Measurements from ENCODE around the gene SNRPF.

DNA sequence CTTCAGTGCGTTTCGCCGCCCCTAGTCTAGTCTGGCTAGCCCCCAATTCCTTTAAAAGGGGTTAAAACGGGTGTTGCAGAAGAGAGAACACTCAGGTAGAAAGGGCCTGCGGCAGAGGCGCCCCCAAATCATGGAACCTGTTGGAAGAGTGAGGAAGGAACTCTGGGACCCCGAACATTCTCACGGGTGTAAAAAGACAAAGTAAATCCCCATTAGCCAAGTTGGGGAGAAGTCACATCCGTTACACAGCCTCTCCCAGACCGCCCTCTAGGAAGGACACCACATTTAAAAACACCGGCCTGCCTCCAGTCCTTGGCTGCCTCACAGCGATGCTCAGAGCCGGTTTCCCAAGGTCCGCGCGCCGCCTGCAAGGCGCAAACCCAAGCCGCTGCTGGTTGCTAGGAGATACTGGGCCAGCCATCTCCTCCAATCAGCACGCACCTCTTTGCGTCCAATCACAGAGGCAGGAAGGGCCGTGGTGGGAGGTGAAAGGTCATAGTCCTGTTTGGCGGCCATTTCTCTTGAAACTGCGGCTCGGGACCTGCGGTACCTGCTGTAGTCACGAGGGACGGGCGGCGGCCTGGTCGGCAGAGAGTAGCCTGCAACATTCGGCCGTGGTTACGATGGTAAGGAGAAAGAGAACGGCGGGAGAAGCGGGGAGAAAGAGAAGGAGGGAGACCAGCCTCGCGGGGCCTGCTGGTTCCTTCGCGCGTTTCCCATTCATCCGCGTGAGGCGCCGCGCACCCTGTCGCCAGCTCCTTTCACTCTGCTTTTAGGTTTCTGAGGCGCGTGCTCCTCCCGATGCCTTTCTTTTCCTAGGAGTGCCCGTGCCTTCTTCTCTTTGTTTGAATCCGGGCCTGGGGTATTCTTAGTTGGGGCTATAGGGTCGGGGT is at the start of gene SNRPF:
- TF ChIP-seq, protein P1, sequence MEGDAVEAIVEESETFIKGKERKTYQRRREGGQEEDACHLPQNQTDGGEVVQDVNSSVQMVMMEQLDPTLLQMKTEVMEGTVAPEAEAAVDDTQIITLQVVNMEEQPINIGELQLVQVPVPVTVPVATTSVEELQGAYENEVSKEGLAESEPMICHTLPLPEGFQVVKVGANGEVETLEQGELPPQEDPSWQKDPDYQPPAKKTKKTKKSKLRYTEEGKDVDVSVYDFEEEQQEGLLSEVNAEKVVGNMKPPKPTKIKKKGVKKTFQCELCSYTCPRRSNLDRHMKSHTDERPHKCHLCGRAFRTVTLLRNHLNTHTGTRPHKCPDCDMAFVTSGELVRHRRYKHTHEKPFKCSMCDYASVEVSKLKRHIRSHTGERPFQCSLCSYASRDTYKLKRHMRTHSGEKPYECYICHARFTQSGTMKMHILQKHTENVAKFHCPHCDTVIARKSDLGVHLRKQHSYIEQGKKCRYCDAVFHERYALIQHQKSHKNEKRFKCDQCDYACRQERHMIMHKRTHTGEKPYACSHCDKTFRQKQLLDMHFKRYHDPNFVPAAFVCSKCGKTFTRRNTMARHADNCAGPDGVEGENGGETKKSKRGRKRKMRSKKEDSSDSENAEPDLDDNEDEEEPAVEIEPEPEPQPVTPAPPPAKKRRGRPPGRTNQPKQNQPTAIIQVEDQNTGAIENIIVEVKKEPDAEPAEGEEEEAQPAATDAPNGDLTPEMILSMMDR (conservative IDR thresholded peaks at IDR 0.05; ENCODE audit: low read depth, low read length) = no peak; the same call in 1 of the 2 replicates
- TF ChIP-seq EZH2 (IDR thresholded peaks at IDR 0.05; ENCODE audit: borderline replicate concordance, low read depth, low read length, poor library complexity, severe bottlenecking) = no peak

Data from A673 (cell line).